CD4-positive, alpha-beta T cell treated with Interferon gamma for 1 hour (primary cell): Measurements from ENCODE around the gene MPG.
A peak's percentile ranks its signal among the peaks of the same experiment; 100 is the strongest.

Experiments
- DNase-seq: peaks from one replicate; pipeline ENCODE4 v3.0.0-alpha.2; 2020

Gene MPG

DNA sequence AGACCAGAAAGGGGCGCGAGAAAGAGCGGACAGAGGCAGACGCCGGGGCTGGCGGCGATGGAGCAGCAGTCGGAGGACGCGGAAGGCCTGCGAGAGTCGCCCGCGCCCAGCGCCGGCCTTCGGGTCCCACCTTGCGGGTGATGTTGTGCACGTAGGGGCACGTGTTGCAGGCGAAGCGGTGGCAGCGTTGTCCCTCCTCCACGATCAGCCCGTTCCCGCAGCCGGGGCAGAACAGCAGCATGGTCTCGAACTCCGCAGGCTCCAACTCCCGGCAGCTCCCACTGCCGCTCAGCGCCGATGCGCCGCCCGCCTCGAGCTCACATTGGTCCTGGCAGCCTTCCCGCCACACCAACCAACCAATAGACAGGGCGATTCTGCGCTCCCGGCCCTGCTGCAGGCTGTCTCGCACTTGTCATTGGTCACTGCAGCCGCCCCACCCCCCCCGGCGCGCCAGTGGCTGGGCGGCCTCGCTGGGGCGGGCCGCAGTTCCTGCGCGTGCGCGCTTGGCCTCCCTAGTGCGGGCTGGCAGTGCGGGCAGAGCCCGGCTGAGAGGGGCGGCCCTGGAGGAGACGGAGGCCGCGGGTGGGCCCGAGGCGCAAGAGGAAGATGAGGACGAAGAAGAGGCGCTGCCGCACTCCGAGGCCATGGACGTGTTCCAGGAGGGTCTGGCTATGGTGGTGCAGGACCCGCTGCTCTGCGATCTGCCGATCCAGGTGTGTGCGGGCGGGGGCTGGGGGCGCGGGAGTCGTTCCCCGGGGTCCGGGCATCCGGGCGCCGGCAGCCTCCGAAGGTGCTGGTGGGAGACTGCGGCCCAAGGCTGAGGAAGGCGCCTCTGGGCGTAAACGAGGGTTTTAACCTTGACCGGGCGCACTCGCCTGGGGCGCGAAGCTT lies 24.4 kb upstream of the MPG start, which contains the start of the genes POLR3K and SNRNP25:
Gene POLR3K (minus strand): TSS at position 263 of the 891 bp plus-strand sequence. CDS start 22 bp downstream, at position 241.
Gene SNRNP25 (plus strand): TSS at position 483 of the 891 bp plus-strand sequence. CDS start 189 bp downstream, at position 672.
- peak; percentile 98 for DNase-seq

- DNase-seq: no peak
Measured at GRCh38 chr16:54237-54581, 23.8 kb upstream of the MPG start.

GRCh38 chr16:55571-56136 lies 22.4 kb upstream of the MPG start:
- DNase-seq: no peak

- no peak for DNase-seq
Measured at GRCh38 chr16:56231-56927, 21.6 kb upstream of the MPG start.

- no peak for DNase-seq
Measured at GRCh38 chr16:57711-58110, 20.3 kb upstream of the MPG start.

DNA sequence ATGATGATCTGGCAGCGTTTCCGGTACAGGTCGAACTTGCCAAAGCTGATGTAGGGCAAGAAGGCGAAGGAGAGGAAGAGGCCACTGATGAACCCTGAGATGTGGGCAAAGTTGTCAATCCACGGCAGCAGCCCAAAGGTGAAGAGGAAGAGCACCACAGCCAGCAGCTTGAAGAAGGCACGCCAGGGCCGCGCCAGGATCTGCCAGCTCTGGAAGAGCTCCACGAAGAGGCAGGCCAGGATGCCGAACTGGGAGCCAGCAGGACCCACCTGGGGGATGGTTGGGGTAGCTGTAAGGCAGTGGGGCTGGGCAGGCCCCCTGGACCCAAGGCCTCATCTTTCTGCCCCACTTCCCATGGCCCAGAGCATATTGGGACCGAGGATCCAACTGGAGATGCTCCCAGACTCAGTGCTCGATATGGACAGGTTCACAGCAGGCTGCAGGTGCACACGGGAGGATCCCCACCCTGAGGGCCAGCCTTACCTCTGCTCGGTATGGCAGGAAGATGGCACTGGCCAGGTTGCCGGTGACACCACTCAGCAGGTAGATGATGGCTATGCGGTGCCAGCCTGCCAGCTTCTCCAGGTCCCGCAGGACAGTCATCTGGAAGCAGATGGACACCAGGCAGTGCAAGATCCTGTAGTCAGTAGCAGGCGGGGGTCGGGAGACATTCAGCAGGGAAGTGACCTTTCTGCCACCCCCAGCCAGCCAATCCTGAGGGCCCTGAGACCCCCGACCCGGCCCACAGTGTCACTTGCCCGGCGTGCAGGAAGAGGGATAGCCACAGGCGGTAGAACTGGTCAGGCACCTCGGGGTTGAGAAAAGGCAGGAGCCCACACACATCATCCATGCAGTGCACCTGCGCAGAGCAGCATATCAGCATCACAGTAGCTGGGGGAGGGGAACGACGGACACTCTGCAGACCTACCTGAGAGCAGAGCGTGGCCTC lies 19.3 kb upstream of the MPG start:
- no peak for DNase-seq

GRCh38 chr16:59440-60059 lies 18.5 kb upstream of the MPG start:
- no peak for DNase-seq

DNA sequence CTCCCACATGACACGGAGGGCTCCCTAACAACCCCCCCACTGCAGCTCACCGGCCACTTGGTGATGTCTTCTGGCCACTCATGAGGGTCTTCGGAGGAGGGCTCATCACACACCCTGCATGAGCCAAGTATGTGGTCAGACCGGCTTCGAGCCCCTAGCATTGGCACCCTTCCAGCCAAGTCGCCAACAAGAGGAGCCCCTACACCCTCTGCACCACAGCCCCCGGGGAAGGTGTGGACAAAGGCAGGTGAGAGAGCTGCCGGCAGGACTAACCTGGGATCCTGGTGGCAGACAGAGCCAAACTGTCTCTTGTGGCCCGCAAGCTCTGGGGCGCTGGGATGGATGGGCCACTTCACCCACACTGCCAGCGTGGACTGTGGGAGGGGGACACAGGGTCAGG lies 17.9 kb upstream of the MPG start:
- DNase-seq: no peak

DNA sequence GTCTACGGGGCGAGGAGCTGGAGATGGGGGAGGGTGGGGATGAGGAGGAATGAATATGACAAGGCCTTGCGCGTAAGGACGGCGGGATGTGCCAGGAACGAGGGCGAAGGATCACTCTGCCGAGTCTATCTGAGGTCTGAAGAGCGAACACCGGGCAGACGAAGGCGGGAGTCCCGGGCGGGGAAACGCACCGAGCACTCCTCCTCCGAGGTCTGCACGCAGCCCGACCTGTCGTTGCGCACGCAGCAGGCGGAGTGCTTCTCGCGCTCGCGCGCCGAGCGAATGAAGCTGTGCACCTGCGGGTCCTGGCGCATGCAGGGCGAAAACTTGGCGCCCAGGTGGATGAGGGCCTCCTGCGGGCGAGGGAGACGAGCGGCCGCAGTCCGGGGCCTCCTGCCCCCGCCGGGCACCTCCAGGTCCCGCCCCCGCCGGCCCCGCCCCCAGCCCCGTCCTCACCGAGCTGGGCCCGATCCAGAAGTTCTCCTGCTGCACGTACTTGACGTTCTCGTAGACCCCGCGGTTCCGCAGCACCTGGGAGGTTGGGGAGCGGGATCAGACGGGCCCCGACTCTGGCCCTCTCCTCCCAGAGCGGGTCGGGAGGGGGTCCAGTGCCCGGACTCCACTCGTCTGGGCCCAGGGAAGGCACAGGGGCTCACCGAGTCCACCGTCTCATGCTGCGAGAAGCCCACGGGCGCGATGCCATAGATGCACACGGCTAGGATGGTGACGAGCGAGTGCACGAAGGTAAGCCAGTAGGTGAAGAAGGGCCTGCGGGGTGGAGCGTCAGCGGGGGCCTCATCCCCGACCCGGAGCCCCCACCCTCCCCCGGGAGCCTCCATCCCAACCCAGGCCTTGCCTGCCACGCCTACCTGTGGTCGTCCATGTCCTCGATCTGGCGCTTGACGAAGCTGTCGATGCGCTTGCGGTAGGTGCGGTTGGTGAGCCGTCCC lies 16.8 kb upstream of the MPG start:
- no peak for DNase-seq

DNA sequence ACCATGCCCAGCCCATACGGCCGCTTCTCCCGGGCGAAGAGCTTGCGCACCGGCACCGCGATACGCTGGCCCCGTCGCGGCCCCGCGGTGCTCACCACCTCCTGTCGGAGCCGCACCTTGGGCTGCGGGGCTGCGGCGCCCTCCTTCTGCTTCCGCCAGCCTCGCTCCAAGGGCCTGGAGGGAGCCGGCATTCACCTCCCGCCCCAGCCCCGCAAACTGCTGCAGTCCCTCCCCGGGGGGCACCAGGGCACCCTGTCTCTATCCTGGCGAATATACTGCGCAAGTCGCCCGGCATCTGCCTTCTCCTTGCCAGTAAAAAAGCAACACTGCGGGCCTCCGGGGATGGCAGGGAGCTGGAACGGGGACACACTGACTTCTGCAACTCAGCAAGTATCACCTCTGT lies 16.1 kb upstream of the MPG start:
- DNase-seq: no peak

DNA sequence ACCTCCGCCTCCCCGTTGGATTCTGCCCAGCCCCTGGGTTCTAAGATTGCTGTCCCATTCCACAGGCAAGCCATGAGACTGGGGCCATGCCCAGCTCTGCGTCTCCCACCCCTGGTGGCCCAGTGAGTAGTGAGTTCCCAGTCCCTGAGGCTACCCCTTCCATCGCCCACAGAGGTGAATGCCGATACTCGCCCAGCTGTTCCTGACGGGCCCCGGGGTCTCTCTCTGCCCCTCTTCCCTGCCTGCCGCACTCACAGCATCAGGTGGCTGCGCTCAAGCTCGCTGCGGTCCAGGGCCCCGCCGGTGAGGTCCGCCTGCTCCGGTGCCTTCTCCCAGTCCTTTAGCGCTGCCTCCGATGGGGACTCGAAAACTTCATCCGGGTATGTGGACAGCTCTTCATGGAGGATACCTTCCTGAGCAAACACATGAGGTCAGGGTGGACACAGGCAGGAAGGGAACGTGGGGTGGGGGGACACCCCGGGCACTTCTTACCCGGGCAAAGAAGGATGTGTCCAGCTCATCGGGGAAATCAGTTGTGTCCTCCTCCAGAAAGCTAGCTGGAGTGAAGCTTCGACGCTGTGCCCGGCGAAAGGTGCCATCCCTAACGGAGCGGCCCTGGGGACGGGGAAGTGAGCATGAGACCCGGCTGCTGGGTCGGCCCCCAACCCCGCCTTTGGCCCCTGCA lies 15.6 kb upstream of the MPG start:
- no peak for DNase-seq

- DNase-seq: no peak
Measured at GRCh38 chr16:62968-63391, 15.0 kb upstream of the MPG start.

DNA sequence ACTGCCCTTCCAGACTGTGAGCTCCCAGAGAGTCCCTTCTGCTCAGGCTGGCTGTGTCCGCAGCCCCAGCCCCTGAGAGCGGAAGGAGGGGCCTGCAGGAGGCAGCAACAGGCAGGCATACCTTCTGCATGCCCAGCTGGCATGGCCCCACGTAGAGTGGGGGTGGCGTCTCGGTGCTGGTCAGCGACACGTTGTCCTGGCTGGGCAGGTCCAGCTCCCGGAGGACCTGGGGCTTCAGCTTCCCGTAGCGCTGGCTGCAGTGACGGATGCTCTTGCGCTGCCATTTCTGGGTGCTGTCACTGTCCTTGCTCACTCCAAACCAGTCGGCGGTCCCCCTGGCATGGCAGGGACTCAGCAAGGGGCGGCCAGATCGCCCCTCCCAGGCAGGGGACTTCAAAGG lies 14.6 kb upstream of the MPG start:
- DNase-seq: no peak

GRCh38 chr16:63998-64913 lies 13.8 kb upstream of the MPG start:
- no peak for DNase-seq

DNA sequence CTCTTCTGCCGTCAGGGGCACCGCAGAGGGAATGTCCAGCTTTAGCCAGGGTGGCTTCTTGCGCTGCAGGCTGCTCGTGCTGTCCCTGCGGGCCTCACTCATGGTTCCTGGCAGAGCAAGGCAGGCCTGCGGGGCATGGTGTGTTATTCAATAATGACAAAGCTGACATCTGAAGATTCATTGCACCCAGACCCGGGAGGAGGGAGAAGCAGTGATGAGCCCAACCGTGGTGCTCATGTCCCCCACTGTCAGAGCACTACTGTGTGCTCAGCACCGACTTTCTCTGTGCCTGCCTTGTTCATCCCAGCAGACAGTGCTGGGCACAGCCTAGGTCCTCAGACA lies 13.1 kb upstream of the MPG start:
- no peak for DNase-seq

DNA sequence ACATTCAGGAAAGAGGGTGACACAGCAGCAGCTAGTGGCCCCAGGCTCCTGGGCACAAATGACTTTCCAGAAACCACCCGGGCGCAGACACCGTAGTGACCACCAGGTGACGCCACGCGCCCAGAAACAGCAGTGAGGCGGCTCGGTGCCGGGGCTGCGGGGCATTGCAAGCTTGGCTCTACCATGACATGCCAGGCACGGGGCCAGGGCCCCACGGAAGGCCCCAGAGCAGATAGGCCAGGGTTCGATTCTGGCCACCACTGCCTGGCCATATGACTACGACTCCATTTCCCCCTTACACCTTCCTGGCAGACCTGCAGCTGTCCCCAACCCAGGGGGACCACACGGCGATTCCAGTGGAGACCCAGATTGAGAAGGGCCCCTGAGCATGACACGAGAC lies 12.3 kb upstream of the MPG start:
- peak; percentile 76 for DNase-seq

DNA sequence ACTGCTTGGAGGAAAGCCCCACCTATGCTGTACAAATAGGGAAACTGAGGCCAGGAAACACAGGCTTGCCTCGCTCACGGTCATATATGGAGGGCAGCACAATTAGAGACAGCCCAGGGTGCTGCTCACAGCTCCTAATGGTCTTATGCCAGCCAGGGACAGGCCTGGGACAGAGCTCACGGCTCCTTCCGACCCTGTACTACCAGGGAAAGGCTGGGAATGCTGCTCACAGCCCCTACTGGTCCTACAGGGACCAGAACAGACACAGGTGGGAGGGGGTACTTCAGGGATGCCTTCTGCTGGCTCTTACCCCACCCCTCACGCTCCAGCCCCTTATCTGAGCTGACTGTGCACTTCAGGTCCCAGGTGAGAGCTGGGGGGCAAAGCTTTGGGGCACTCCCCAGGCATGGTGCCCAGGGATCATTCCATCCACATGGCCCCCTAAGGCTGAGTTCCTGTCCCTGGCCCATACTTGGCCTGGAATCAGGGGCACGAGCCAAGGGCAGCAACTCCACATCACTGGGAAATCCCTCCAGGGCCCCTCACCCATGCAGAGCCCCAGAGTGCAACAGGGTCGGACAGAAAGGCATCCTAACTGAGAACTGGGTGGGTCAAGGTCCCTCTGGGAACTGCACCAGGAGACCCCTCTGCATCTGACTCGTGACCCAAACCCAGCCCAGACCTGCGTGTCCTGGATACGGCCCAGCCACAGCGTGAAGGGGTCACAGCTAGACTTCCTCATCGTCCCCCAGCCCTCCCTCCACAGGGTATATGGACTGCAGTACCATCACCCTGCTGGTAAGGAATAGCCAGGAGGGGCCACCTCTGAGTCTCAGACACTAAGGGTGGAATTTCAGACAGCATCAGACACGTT lies 11.5 kb upstream of the MPG start:
- DNase-seq: no peak

- no peak for DNase-seq
Measured at GRCh38 chr16:67183-67791, 10.7 kb upstream of the MPG start.
